H9 (cell line): ENCODE results near the gene KIF24. TPM values are rescaled to one million over a fixed set of nuclear protein-coding genes. Genes with fewer than 3 reads are reported as not detected.
"Not testable (repeated sequence)": the region's sequence is repeated elsewhere in the genome, so short reads cannot be mapped to it uniquely, and the experiment has no call there.

Experiments used
- DNase-seq: peaks from one replicate; pipeline ENCODE4 v3.0.0-alpha.2; 2017
- H2AFZ ChIP-seq: one replicate; pipeline ENCODE4 v1.6.1; 2013; ENCODE audit warnings: mild to moderate bottlenecking, low read length, control low read depth, moderate library complexity
- H2AK5ac ChIP-seq: 2 replicates; pipeline ENCODE4 v1.6.1; 2013; ENCODE audit warnings: low read length, control low read depth, mixed read lengths; ENCODE audit not compliant: insufficient read length
- H2BK120ac ChIP-seq: one replicate; pipeline ENCODE4 v1.6.1; 2013; ENCODE audit warnings: low read depth, mild to moderate bottlenecking, low read length, control low read depth, inconsistent platforms; ENCODE audit not compliant: poor library complexity, severe bottlenecking
- H2BK12ac ChIP-seq: 2 replicates; pipeline ENCODE4 v1.6.1; 2013; ENCODE audit warnings: low read length, control low read depth, mixed read lengths, low read depth; ENCODE audit not compliant: insufficient read length
- H2BK15ac ChIP-seq: 2 replicates; pipeline ENCODE4 v1.6.1; 2013; ENCODE audit warnings: low read depth, low read length, control low read depth
- H2BK20ac ChIP-seq: one replicate; pipeline ENCODE4 v1.6.1; 2013; ENCODE audit warnings: low read depth, mild to moderate bottlenecking, low read length, control low read depth, inconsistent platforms; ENCODE audit not compliant: poor library complexity, severe bottlenecking
- H2BK5ac ChIP-seq: 2 replicates; pipeline ENCODE4 v1.6.1; 2013; ENCODE audit warnings: low read length, control low read depth, mixed read lengths; ENCODE audit not compliant: insufficient read length
- H3K14ac ChIP-seq: 2 replicates; pipeline ENCODE4 v1.6.1; 2013; ENCODE audit warnings: low read length, control low read depth; ENCODE audit not compliant: insufficient read depth
- H3K18ac ChIP-seq: 2 replicates; pipeline ENCODE4 v1.6.1; 2013; ENCODE audit warnings: low read depth, mild to moderate bottlenecking, mixed read lengths, low read length, control low read depth; ENCODE audit not compliant: insufficient read length
- H3K23ac ChIP-seq: 2 replicates; pipeline ENCODE4 v1.6.1; 2013; ENCODE audit warnings: low read length, control low read depth, mixed read lengths, low read depth; ENCODE audit not compliant: insufficient read length
- H3K23me2 ChIP-seq: 2 replicates; pipeline ENCODE4 v1.6.1; 2013; ENCODE audit warnings: low read depth, mild to moderate bottlenecking, mixed read lengths, low read length, control low read depth; ENCODE audit not compliant: insufficient read length, poor library complexity, severe bottlenecking
- H3K27ac ChIP-seq: 2 replicates; pipeline ENCODE4 v1.5.1; 2013; ENCODE audit warnings: low read length, control low read depth, mixed read lengths, low read depth; ENCODE audit not compliant: insufficient read length
- H3K27me3 ChIP-seq: 2 replicates; pipeline ENCODE4 v1.6.1; 2013; ENCODE audit warnings: low read length, control low read depth, inconsistent platforms; ENCODE audit not compliant: insufficient read depth
- H3K4ac ChIP-seq: 2 replicates; pipeline ENCODE4 v1.6.1; 2013; ENCODE audit warnings: low read depth, mild to moderate bottlenecking, control low read depth, inconsistent platforms, low read length, moderate library complexity
- H3K4me1 ChIP-seq: 2 replicates; pipeline ENCODE4 v1.6.1; 2013; ENCODE audit warnings: low read length, control low read depth, inconsistent platforms; ENCODE audit not compliant: insufficient read depth
- H3K4me2 ChIP-seq: 2 replicates; pipeline ENCODE4 v1.6.1; 2013; ENCODE audit warnings: low read length, control low read depth, mixed read lengths; ENCODE audit not compliant: insufficient read length, insufficient read depth
- H3K56ac ChIP-seq: 2 replicates; pipeline ENCODE4 v1.6.1; 2013; ENCODE audit warnings: low read depth, mild to moderate bottlenecking, mixed read lengths, low read length, control low read depth; ENCODE audit not compliant: insufficient read length
- H3K79me1 ChIP-seq: 2 replicates; pipeline ENCODE4 v1.6.1; 2013; ENCODE audit warnings: low read depth, mild to moderate bottlenecking, moderate library complexity, low read length, control low read depth, inconsistent platforms; ENCODE audit not compliant: insufficient read depth, poor library complexity, severe bottlenecking
- H3K79me2 ChIP-seq: 2 replicates; pipeline ENCODE4 v1.6.1; 2013; ENCODE audit warnings: low read length, control low read depth, inconsistent platforms; ENCODE audit not compliant: insufficient read depth
- H3K9ac ChIP-seq: 2 replicates; pipeline ENCODE4 v1.6.1; 2013; ENCODE audit warnings: low read length, control low read depth, mixed read lengths; ENCODE audit not compliant: insufficient read length; ENCODE audit errors: extremely low read depth
- H3K9me3 ChIP-seq: one replicate; pipeline ENCODE4 v1.6.1; 2013; ENCODE audit warnings: low read depth, low read length, inconsistent platforms; ENCODE audit not compliant: control insufficient read depth
- H3T11ph ChIP-seq: one replicate; pipeline ENCODE4 v1.6.1; 2013; ENCODE audit warnings: mild to moderate bottlenecking, low read length, control low read depth, inconsistent platforms
- H4K20me1 ChIP-seq: one replicate; pipeline ENCODE4 v1.6.1; 2013; ENCODE audit not compliant: control insufficient read depth, insufficient read length, insufficient read depth
- H4K5ac ChIP-seq: 2 replicates; pipeline ENCODE4 v1.6.1; 2013; ENCODE audit warnings: low read depth, mild to moderate bottlenecking, mixed read lengths, low read length, control low read depth; ENCODE audit not compliant: insufficient read length
- H4K8ac ChIP-seq: replicated peaks from 2 replicates; pipeline ENCODE4 v1.6.1; 2013; ENCODE audit warnings: low read length, control low read depth, mixed read lengths, low read depth; ENCODE audit not compliant: insufficient read length
- H4K91ac ChIP-seq: 2 replicates; pipeline ENCODE4 v1.6.1; 2013; ENCODE audit warnings: low read depth, mild to moderate bottlenecking, moderate library complexity, mixed read lengths, low read length, control low read depth; ENCODE audit not compliant: insufficient read length
- H3K27ac Mint-ChIP-seq, 3 experiments: 2 replicates in 2 of 3; 3 replicates in 1 of 3; pipeline ENCODE4 v1.8.0; 2020 to 2021; ENCODE audit warnings: mixed read lengths in 3 of 3, mild to moderate bottlenecking in 1 of 3, moderate library complexity in 1 of 3
- H3K27me3 Mint-ChIP-seq: 2 replicates; pipeline ENCODE4 v1.8.0; 2021; ENCODE audit warnings: low read depth, mild to moderate bottlenecking, moderate library complexity, mixed read lengths
- H3K36me3 Mint-ChIP-seq, 3 experiments: 2 replicates in 2 of 3; 3 replicates in 1 of 3; pipeline ENCODE4 v1.8.0; 2020 to 2021; ENCODE audit warnings: low read depth in 3 of 3, mixed read lengths in 3 of 3; ENCODE audit not compliant: insufficient read depth in 1 of 3
- H3K4me1 Mint-ChIP-seq, 2 experiments: 2 replicates each; pipeline ENCODE4 v1.8.0; 2020; ENCODE audit warnings: mixed read lengths in 2 of 2
- H3K4me3 Mint-ChIP-seq, 2 experiments: 2 replicates in 1 of 2; 3 replicates in 1 of 2; pipeline ENCODE4 v1.8.0; 2020 to 2021; ENCODE audit warnings: mild to moderate bottlenecking in 2 of 2, mixed read lengths in 2 of 2, moderate library complexity in 1 of 2
- H3K9me3 Mint-ChIP-seq, 2 experiments: 2 replicates in 1 of 2; 3 replicates in 1 of 2; pipeline ENCODE4 v1.8.0; 2020; ENCODE audit warnings: mild to moderate bottlenecking in 2 of 2, mixed read lengths in 2 of 2, moderate library complexity in 1 of 2
- WGBS: extraction: QIAGEN DNeasy Blood & Tissue Kit; methylation state at CpG from one replicate; pipeline ENCODE4 v1.1.7; 2013; ENCODE audit warnings: missing lambda C conversion rate, low lambda C conversion rate, mixed read lengths; ENCODE audit not compliant: insufficient read length; ENCODE audit errors: extremely low coverage; 5-methylcytosine and 5-hydroxymethylcytosine counted together
- total RNA-seq: library from RNA; stranded (reverse); gene quantifications from 2 replicates; pipeline ENCODE4 v1.2.1, GENCODE V29; 2021

The KIF24 gene
- total RNA-seq, 1 experiment from 2014 or later, result 4.0 TPM

DNA sequence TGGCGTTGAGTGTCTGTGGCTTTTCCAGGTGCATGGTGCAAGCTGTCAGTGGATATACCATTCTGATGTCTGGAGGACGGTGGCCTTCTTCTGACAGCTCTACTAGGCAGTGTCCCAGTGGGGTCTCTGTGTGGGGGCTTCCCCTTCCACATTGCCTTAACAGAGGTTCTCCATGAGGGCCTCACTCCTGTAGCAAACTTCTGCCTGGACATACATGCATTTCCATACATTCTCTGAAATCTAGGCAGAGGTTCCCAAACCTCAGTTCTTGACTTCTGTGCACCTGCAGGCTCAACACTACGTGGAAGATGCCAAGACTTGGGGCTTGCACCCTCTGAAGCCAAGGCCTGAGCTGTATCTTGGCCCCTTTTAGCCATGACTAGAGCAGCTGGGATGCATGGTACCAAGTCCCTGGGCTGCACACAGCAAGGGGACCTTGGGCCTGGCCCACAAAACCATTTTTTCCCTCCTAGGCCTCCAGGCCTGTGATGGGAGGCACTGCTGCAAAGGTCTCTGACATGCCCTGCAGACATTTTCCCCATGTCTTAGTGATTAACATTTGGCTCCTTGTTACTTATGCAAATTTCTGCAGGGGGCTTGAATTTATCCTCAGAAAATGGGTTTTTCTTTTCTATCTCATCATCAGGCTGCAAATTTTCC lies 38.8 kb upstream of the KIF24 start:
- H3K4ac ChIP-seq, H3K56ac ChIP-seq, H4K8ac ChIP-seq, H3K4me2 ChIP-seq, DNase-seq, H3K27me3 ChIP-seq, H3K18ac ChIP-seq, H2BK12ac ChIP-seq, H3K23me2 ChIP-seq, H3K27ac ChIP-seq, H2BK5ac ChIP-seq, H3K9me3 ChIP-seq, H2BK20ac ChIP-seq, H4K20me1 ChIP-seq, H3K9ac ChIP-seq, H3T11ph ChIP-seq, H4K5ac ChIP-seq, H2AK5ac ChIP-seq, H3K4me3 Mint-ChIP-seq, H3K79me2 ChIP-seq, H3K23ac ChIP-seq, H2AFZ ChIP-seq, H3K27ac Mint-ChIP-seq, H3K14ac ChIP-seq, H2BK15ac ChIP-seq, H3K79me1 ChIP-seq, H2BK120ac ChIP-seq, H4K91ac ChIP-seq: not testable (repeated sequence)
- Mint-ChIP-seq H3K9me3 (peaks cover 7 to 22% of the 10 kb centered on the region in 2 experiments; a peak in 4 of 5 replicates), H3K36me3 (peaks cover 44 to 46% (median 44%) of the 10 kb centered on the region in 3 experiments), H3K4me1 (peaks cover 20 to 22% of the 10 kb centered on the region in 2 experiments), H3K27me3 (peaks cover 10% of the 10 kb centered on the region)
- H3K4me1 ChIP-seq, result peaks cover 22% of the 10 kb centered on the region
- WGBS, result no CpG with 5 or more reads among the region's 3 CpGs
